Measurements from ENCODE around the gene HCAR3.
"Not testable (repeated sequence)": the region's sequence is repeated elsewhere in the genome, so short reads cannot be mapped to it uniquely, and the experiment has no call there.

Gene HCAR3

DNA sequence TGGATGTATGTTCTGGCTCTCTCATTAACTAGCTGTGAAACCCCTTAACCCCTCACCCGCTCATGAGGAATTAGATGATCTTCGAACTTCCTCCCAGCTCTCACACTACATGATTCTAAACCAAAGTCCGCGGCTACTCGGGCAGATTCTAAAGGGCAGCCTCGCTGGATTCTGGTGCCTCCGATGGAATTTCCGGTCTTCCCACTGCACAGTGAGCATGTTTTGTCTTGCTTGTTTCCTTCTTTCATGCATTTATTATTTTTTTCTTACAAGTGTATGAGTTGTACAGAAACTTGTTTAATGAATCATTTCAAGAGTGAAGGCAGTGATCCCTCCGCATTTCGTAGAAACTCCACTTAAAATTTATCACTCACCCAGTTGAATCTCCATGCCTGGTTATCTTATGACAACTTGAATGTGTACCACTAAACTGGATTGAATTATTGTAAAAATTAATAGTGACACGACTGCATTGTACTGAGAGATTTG lies 4.5 kb upstream of the HCAR3 start:
- peak; percentile 27 to 39 for ATAC-seq

DNA sequence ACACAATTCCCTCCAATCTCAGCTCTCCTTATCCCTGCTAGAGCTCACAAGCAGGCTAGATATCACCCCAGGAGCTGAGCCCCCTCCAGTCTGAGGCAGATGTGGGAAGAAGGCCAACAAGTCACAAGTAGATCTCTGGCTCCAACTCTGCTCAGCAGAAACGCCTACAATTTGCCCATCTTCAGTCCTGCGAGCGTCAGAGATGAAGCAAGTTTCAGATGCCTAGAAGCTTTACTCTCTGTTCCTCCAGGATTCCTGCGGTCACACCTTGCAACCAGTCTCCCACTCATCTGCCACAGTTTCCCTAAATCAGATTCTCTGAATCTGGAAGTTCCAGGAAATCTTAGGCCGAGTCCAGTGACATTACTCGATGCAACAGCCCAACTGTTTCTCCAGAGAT lies 1.4 kb downstream of the HCAR3 start:
- ATAC-seq: not testable (repeated sequence)

DNA sequence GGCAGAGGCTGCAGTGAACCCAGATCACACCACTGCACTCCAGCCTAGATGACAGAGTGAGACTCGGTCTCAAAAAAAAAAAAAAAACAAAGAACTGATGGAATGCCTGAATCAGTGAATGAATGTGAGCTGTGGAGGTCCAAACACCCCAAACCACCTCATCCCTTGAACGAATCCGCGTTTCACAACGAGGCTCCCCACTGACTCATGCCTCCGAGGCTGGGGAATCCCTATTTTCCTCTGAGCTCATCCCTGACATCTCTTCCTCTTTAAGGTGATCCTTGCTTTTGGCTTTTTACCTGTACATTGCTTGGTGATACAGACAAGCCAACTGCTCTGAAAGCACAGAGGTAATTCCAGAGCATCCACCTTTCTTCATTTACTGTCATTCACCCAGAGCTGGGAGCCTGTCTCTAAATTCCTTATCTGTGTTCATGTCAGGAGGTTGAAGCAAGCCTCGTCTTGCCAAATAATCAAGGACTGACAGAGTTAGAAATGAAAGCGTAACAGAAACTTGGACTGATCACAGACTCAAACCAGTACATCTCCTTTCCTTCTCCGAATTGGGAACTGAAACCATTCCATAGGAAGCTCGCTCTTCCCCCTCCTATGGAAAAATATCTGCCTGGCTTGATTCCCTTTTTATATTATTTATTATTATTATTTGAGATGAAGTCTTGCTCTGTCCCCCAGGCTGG lies 3.0 kb downstream of the HCAR3 start:
- ATAC-seq: not testable (repeated sequence)

DNA sequence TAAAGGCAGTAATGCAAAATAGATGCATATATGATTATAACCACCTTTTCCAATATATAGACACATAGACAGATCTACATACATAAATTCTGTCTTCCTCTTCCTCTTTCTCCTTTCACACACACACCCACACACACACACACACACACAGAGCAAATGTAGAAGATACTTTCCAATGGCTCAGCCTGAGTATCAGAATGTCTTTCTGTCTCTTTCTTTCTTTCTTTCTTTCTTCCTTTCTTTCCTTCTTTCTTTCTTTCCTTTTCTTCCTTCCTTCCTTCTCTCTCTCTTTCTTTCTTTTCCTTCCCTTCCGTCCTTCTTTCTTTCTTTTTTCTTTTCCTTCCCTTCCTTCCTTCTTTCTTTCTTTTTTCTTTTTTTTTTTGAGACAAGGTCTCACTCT lies 5.3 kb downstream of the HCAR3 start:
- not testable (repeated sequence) for ATAC-seq

DNA sequence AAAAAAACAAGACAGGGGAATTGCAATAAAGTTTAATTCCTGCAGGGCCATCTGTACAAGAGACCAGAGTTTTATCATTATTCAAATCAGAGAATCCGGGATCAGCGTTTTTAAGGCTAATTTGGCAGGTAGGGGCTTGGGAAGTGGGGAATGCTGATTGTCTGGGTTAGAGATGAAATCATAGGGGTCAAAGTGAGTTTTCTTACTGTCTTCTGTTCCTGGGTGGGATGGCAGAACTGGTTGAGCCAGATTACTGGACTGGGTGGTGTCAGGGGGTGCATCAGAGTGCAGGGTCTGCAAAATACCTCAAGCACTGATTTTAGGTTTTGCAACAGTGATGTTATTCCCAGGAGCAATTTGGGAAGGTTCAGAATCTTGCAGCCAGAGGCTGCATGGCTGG lies 6.3 kb downstream of the HCAR3 start:
- ATAC-seq: not testable (repeated sequence)

DNA sequence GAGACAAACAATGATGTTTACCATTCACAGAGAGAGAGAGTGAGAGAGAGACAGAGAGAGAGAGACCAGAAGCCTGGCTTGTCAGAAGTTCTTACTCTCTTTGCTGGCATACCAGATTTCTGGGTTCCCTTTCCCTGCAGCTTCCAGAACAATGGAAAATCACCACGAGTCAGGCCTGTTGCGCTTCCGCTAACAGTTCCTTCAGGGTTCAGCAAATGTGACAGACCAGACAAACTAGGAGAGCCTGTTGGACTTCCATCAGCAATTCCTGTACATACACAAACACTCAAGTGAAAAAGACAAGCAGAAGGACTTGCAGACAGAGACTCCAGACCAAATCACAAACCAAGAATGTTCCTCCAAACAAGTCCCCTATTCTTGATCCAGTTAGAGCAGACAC lies 7.3 kb downstream of the HCAR3 start:
- not testable (repeated sequence) for ATAC-seq

DNA sequence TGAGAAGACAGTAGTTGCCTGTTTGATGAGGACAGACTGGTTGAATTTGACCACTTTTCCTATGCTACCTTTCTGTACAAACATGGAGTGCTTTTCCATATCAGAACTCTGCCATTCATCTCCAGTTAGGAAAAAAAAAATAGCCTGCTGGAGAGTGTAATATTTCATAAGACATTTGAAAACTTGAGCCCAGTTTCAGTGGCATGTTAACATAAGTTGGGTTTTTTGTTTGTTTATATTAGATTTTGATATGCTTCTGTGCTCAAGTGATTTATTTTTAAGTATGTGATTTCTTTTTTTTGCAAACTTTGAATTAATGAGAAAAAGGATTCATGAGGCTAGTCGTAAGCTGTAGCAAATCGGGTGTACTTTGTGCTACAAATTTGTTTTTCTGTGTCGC lies 12.8 kb downstream of the HCAR3 start:
- ATAC-seq: not testable (repeated sequence)

DNA sequence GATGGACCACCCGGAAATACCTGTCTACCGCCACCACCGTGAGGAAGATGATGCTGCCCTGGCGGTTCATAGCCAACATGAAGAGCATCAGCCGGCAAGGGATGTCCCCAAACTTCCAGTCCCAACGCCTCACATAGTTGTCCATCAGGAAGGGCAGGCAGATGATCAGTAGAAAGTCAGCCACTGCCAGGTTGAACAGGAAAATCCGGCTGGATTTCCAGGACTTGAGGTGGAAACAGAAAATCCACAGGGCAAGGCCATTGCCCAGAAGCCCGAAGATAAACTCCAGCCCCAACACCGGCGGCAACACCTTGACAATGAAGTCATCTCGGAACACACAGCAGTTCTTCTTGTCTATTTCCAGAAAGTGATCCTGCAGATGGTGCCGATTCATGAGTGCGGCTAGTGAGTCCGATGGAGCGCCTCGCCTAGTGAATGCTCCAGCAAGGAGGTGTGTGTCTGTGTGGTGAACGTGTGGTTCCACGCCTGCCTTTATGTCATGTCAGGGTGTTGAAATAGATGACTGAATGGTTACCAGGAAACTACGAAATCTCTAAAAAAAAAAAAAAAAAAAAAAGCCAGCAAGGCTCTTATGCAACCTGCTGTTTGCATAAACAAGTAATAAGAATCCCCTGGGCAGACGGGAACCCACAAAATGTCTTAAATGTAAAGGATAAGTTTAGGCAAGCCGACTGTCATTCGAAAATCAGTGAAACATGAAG lies 13.6 kb downstream of the HCAR3 start, which contains the start of gene HCAR2:
HCAR2 (minus strand) TSS at position 468 of the 722 bp plus-strand sequence; CDS start at position 394, 74 bp downstream.
- not testable (repeated sequence) for ATAC-seq

DNA sequence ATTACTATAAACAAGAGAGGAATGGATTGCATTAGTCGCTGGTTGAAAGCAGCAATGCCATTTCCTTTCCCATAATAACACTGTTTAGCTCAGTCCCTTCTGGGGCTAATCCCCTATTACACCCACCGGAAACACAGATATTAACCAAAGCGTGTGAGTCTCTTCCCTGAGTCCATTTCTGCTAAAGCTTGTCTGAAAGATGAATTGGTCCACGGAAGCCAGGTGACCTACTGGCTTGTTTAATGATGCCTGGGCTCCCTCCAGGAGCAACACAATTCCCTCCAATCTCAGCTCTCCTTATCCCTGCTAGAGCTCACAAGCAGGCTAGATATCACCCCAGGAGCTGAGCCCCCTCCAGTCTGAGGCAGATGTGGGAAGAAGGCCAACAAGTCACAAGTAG lies 15.1 kb downstream of the HCAR3 start:
- not testable (repeated sequence) for ATAC-seq

DNA sequence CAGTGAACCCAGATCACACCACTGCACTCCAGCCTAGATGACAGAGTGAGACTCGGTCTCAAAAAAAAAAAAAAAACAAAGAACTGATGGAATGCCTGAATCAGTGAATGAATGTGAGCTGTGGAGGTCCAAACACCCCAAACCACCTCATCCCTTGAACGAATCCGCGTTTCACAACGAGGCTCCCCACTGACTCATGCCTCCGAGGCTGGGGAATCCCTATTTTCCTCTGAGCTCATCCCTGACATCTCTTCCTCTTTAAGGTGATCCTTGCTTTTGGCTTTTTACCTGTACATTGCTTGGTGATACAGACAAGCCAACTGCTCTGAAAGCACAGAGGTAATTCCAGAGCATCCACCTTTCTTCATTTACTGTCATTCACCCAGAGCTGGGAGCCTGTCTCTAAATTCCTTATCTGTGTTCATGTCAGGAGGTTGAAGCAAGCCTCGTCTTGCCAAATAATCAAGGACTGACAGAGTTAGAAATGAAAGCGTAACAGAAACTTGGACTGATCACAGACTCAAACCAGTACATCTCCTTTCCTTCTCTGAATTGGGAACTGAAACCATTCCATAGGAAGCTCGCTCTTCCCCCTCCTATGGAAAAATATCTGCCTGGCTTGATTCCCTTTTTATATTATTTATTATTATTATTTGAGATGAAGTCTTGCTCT lies 16.4 kb downstream of the HCAR3 start:
- ATAC-seq: not testable (repeated sequence)

DNA sequence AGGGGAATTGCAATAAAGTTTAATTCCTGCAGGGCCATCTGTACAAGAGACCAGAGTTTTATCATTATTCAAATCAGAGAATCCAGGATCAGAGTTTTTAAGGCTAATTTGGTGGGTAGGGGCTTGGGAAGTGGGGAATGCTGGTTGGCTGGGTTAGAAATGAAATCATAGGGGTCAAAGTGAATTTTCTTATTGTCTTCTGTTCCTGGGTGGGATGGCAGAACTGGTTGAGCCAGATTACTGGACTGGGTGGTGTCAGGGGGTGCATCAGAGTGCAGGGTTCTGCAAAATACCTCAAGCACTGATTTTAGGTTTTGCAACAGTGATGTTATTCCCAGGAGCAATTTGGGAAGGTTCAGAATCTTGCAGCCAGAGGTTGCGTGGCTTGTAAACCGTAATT lies 19.7 kb downstream of the HCAR3 start:
- ATAC-seq: not testable (repeated sequence)

DNA sequence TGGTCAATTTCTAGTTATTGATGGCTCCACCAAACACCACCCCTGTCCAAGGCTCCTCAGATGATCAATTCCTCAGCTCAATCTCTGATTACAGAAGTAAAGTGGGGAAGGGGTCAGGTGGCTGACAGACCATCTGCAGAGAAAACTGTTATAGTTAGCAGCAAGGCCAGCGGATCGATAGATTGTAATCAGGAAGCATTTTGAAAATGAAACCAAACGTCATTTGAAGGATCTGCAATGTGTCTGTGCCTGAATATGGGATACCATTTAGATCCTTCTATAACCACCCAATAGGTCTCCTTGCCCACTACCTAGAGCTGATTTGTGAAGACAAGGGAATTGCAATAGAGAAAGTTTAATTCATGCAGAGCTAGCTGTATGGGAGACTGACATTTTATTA lies 25.0 kb downstream of the HCAR3 start:
- ATAC-seq: no peak

DNA sequence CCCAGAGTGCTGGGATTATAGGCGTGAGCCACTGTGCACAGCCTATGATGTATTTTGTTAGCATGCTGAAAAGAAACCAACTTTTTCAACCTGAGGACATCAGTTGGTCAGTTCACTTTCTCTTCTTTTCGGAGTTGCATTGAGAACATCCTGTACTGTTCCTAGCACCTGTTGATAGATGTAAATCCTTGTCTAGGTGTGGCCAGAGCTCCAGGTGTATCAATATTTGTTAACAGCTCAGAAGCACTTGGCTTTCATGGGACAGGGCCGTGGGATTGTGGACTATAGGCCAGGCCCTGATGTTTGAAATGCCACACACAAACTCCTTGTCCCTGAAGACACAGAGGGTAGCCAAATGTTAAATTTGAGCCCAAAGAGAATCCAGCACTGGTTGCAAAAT lies 28.3 kb downstream of the HCAR3 start:
- no peak for ATAC-seq

DNA sequence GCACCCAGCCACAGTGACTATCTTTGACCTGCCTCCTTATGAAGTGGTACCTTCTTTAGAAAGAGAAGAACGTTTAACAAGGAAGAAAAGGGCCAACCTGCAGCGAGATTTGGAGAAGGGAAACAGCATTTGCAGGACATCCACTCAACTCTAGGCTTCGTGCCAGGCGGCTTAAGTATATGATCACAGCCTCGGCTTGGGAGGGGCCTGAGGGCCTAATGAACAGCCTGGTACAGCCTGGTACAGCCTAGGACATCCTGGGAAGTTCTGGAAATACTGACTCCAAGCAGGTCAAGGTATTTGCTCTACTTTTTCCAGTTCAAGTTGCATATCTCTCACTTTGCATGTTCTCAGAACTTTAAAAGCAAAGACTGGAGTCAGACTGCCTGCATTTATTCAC lies 29.5 kb downstream of the HCAR3 start:
- ATAC-seq: no peak

DNA sequence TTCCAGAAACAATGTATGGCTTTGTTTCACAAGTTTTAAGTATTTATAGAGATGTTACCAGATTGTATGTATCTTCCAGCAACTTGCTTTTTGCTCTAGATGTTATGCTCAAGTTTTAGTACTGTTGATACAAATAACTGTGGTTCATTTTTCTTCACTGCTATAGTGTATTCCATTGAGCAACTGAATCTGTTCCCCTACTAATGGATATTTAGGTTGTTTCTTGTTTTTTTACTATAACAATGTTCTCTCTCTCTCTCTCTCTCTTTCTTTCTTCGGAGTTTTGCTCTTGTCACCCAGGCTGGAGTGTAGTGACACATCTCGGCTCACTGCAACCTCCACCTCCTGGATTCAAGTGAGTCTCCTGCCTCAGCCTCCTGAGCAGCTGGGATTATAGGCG lies 30.1 kb downstream of the HCAR3 start:
- no peak for ATAC-seq

DNA sequence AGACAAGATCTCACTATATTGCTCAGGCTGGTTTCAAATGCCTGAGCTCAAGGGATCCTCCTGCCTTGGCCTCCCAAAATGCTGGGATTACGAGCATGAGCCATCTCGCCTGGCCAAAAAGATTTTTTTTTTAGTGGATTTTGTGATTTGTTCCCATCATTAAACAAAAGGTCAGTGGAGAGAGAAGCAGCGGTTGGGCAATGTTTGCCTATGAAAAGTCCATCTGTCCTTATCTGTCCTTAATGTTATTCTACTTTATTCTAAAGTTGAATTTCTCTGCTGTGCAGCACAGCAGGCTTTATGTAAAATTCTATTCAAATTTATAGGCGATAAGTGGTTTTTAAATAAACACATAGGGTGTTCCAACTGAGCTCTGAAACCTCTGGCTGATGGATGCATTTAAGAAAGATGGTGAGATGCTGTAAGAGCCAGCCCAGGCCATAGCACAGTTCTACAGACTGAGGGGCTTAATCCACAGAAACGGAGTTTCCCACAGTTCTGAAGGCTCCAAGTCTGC lies 32.3 kb downstream of the HCAR3 start:
- no peak for ATAC-seq

DNA sequence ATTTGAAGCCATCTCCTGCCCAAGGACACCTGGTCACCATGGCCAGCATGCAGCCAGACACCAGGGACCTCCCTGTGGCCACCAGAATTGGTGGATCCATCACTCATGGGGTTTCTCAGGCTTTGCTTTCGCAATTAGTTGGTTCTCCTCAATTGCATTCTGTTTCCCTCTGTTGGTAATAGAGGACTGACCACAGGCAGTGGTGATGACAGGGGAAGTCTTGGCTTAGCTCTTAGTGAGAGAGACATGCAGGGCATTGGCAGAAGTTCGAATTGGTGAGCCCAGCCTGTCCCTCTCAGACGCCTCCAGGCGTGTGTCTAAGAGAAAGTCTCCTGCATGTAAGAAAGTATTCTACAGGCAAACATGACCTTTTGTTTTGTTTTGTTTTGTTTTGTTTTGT lies 34.8 kb downstream of the HCAR3 start:
- ATAC-seq: no peak

DNA sequence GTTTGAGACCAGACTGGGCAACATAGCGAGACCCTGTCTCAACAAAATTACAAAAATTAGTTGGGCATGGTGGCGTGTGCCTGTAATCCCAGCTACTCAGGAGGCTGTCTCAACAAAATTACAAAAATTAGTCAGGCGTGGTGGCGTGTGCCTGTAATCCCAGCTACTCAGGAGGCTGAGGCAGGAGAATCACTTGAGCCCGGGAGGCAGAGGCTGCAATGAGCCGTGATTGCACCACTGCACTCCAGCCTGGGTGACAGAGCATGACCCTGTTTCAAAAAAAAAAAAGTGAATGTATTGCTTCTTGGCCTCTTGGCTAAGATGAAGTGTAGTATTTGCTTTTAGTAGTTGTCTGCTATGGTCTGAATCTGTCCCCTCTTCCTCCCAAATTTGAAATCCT lies 35.6 kb downstream of the HCAR3 start:
- ATAC-seq: not testable (repeated sequence)

DNA sequence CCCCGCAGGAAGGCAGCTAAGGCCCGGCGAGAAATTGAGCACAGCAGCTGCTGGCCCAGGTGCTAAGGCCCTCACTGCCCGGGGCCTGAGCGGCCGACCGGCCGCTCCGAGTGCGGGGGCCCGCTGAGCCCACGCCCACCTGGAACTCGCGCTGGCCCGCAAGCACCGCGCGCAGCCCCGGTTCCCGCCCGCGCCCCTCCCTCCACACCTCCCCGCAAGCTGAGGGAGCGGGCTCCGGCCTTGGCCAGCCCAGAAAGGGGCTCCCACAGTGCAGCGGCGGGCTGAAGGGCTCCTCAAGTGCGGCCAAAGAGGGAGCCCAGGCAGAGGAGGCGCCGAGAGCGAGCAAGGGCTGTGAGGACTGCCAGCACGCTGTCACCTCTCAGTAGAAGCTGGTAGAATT lies 39.8 kb downstream of the HCAR3 start:
- ATAC-seq: not testable (repeated sequence)

DNA sequence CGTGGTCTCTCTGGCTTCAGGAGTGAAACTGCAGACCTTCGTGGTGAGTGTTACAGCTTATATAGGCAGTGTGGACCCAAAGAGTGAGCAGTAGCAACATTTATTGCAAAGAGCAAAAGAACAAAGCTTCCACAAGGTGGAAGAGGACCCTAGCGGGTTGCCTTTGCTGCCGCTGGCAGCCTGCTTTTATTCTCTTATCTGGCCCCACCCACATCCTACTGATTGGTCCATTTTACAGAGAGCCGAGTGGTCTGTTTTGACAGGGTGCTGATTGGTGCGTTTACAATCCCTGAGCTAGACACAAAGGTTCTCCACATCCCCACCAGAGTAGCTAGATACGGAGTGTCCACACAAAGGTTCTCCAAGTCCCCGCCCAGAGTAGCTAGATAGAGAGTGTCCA lies 40.6 kb downstream of the HCAR3 start:
- not testable (repeated sequence) for ATAC-seq

DNA sequence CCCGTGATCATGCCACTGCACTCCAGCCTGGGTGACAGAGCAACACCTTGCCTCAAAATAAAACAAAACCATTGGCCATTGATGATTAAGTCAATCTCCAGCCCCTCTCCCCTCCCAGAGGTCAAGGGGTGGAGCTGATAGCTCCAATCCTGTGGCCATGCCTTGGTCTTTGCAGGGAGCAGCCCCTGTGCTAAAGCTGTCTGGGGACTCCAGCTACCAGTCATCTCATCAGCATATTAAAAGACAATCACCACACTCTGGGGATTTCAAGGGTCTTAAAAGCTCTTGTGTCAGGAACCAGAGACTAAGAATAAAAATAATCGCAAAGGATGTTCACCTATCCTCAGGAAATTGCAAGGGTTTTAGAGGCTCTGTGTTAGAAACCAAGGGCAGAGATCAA lies 44.1 kb downstream of the HCAR3 start:
- no peak for ATAC-seq

DNA sequence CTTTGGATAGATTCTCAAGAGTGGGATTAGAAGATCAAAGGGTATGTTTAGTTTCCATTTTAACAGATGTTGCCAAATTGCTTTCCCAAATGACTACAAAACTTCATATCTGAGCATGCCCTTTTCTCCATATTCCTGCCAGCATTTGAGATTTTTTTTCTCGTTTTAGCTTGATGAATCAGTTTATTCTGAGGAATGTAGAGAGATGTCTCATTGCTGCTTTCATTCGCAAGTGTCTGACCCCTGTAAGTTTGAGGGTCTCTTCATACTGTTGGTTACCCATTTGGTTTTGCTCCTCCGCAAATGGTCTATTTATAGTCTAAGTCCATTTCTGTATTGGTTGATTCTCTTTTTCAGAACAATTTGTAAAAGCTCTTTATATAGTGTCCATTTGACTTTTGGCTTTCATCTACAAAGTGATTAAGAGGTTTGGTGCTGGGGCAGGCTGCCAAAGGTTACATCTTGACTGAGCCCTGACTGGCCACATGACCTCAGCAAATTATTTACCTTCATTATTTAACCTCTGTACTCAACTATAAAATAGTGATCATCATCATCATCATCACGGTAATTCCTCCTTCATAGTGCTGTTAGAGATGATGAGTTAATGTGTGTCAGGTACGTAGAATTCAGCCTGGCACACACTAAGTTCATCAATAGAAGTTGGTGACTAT lies 47.1 kb downstream of the HCAR3 start:
- ATAC-seq: no peak

DNA sequence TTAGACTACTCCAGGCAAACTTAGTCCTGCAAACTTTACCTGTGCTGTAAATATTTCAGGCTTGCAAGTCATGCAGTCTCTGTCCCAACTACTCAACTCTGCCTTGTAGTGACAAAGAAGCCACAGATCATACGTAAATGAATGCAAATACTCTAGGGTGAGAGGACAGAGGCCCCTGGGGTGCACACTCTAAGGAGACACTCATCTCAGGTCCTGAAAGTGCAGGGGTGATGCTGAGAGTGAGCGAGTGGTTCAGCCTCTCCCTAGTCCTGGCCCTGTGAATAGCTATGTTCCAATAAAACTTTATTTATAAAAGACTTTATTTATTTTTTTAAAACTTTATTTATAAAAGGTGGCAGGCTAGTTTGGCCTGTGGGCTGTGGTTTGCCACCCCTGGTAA lies 48.3 kb downstream of the HCAR3 start:
- ATAC-seq: peak in 1 of 2 donors; percentile 21
